Testis (tissue), 5 donors: Measurements from ENCODE around the gene KAT2B. TPM values are rescaled to one million over a fixed set of nuclear protein-coding genes. Genes with fewer than 3 reads are reported as not detected.
A peak's percentile ranks its signal among the peaks of the same experiment; 100 is the strongest.

Experiments used
- DNase-seq: peaks from one replicate; pipeline ENCODE4 v3.0.0-alpha.2; 2019
- H3K27ac ChIP-seq, 2 donors: fragments of 200-600 bp; sonication (generic); one replicate each; pipeline ENCODE4 v1.5.1; 2019
- H3K27me3 ChIP-seq: fragments of 200-600 bp; sonication (generic); one replicate; pipeline ENCODE4 v1.5.1; 2019
- H3K36me3 ChIP-seq: fragments of 200-600 bp; sonication (generic); one replicate; pipeline ENCODE4 v1.5.1; 2017; ENCODE audit warnings: low read depth; ENCODE audit errors: missing control alignments
- H3K4me1 ChIP-seq: fragments of 200-600 bp; sonication (generic); one replicate; pipeline ENCODE4 v1.5.1; 2019
- H3K4me3 ChIP-seq, 2 donors: fragments of 200-600 bp; sonication (generic); one replicate each; pipeline ENCODE4 v1.5.1; 2017 to 2019
- H3K9me3 ChIP-seq: fragments of 200-600 bp; sonication (generic); one replicate; pipeline ENCODE4 v1.5.1; 2017
- POLR2A ChIP-seq: fragments of 450-650 bp; IDR thresholded peaks from one replicate; pipeline ENCODE4 v1.6.1; 2017; ENCODE audit warnings: antibody characterized with exemption, mild to moderate bottlenecking, moderate library complexity
- WGBS, 2 donors: methylation state at CpG; one replicate each; pipeline ENCODE4 v1.1.5; 2018; 5-methylcytosine and 5-hydroxymethylcytosine counted together
- intact Hi-C: fragments of 100-400 bp; cut with DNase I; formaldehyde crosslinking; loops from one replicate; pipeline ENCODE4 v1.15.1; 2023; ENCODE audit warnings: low total_unique reads
- long read RNA-seq, 2 donors: transcript quantifications; one replicate each; lab custom pipeline, GENCODE V29; 2026
- polyA plus RNA-seq: library from polyadenylated mRNA; stranded (reverse); fragments of 350-450 nt; fragmentation: Illumina TruSeq; extraction: RNeasy Lipid Tissue Mini Kit (QIAGEN cat#74804); gene quantifications from one replicate; pipeline ENCODE4 v1.2.3, GENCODE V29; 2014; ENCODE audit warnings: low read depth, low replicate concordance; ENCODE audit not compliant: insufficient read depth
- total RNA-seq, 2 donors: library from RNA; depleted of rRNA; stranded (reverse); fragments of >200 nt; gene quantifications; one replicate each; pipeline ENCODE4 v1.2.3, GENCODE V29; 2016
- TF ChIP-seq, protein P1 (sequence below), 3 experiments: fragments of 450-650 bp in 2 of 3; fragments of 200-600 bp in 1 of 3; sonication (generic) in 1 of 3; IDR thresholded peaks; one replicate each; pipeline ENCODE4 v1.5.1; 2016 to 2019; ENCODE audit warnings: antibody characterized with exemption in 3 of 3, mild to moderate bottlenecking in 2 of 3, moderate library complexity in 1 of 3

Gene KAT2B
- 1 to 10 TPM; 6.5 to 9.9 TPM for total RNA-seq
- 5.3 TPM for polyA plus RNA-seq
- long read RNA-seq, donor 1 = 0 reads
- long read RNA-seq, donor 2, full-length matches to known transcripts = 1 of 1 reads
- long read RNA-seq, donor 2, partial matches to known transcripts = 0 of 1 reads
- long read RNA-seq, donor 2, other reads (novel, unspliced or antisense) = 0 of 1 reads

DNA sequence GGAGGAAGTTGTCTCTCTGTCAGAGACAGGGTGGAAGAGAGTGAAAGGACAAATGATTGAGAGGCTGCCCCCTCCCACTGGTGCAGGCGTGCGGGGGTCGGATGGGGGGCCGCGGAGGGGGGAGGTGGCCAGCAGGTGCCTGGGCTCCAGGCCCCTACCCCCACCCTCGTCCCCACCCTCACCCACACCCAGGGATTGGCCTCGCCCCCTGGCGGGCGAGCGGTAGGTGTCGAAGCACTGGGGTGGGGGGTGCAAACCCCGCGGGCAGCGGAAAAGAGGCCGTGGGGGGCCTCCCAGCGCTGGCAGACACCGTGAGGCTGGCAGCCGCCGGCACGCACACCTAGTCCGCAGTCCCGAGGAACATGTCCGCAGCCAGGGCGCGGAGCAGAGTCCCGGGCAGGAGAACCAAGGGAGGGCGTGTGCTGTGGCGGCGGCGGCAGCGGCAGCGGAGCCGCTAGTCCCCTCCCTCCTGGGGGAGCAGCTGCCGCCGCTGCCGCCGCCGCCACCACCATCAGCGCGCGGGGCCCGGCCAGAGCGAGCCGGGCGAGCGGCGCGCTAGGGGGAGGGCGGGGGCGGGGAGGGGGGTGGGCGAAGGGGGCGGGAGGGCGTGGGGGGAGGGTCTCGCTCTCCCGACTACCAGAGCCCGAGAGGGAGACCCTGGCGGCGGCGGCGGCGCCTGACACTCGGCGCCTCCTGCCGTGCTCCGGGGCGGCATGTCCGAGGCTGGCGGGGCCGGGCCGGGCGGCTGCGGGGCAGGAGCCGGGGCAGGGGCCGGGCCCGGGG, at the start of gene KAT2B:
Gene KAT2B, plus strand, starts transcription at position 682 of the 783 bp plus-strand sequence. Its CDS starts 32 bp downstream, at position 714.
- no peaks in the 10 kb centered on the region for H3K36me3 ChIP-seq
- no peaks in the 10 kb centered on the region for H3K4me1 ChIP-seq

DNA sequence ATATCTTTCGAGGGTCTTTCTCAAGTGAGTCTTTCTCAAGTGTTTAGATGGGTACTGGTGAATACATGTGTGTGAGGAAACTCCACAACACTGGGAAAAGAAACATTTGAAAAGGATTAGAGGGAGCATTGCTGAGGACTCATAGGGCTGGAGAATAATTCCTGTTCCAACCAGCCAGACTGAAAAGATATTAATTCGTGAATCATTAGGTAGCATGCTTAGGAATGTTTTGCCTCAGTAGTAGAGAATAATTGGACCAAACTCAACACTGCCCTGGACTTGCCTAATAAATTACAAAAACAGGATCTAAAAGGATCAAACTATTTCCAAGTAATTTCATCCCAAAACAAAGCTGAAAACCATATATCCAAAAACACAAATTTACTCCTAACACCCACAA, 45.5 kb upstream of the KAT2B start:
- no peak for DNase-seq
- H3K36me3 ChIP-seq = no peaks in the 10 kb centered on the region
- H3K4me3 ChIP-seq = no peak overlapping the region
- H3K27ac ChIP-seq = no peak overlapping the region
- no peaks in the 10 kb centered on the region for H3K4me1 ChIP-seq
- intact Hi-C loops = no loop called here
- no peaks in the 10 kb centered on the region for H3K9me3 ChIP-seq
- TF ChIP-seq, protein P1, sequence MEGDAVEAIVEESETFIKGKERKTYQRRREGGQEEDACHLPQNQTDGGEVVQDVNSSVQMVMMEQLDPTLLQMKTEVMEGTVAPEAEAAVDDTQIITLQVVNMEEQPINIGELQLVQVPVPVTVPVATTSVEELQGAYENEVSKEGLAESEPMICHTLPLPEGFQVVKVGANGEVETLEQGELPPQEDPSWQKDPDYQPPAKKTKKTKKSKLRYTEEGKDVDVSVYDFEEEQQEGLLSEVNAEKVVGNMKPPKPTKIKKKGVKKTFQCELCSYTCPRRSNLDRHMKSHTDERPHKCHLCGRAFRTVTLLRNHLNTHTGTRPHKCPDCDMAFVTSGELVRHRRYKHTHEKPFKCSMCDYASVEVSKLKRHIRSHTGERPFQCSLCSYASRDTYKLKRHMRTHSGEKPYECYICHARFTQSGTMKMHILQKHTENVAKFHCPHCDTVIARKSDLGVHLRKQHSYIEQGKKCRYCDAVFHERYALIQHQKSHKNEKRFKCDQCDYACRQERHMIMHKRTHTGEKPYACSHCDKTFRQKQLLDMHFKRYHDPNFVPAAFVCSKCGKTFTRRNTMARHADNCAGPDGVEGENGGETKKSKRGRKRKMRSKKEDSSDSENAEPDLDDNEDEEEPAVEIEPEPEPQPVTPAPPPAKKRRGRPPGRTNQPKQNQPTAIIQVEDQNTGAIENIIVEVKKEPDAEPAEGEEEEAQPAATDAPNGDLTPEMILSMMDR (IDR thresholded peaks at IDR 0.05) = no peak
- TF ChIP-seq POLR2A = no peak
- whole genome bisulfite sequencing, 2 donors = 92 to 98% methylated on average over 2 of the region's 2 CpGs
- no peaks in the 10 kb centered on the region for H3K27me3 ChIP-seq

More for the DNA sequence above, at the start of gene KAT2B:
- peak; percentile 85 for DNase-seq
- H3K27ac ChIP-seq = peak within 1 kb of the TSS; percentile 96 to 97
- no peaks in the 10 kb centered on the region for H3K9me3 ChIP-seq
- TF ChIP-seq, protein P1 (IDR thresholded peaks at IDR 0.05) = peak; percentile 12 to 70 (median 47)
- no peak for TF ChIP-seq POLR2A
- H3K27me3 ChIP-seq = no peaks in the 10 kb centered on the region
- intact Hi-C loops = no loop called here
- peak within 1 kb of the TSS; percentile 80 to 89 for H3K4me3 ChIP-seq
- WGBS, 2 donors = 1 to 2% methylated on average over 20 to 42 of the region's 75 CpGs

DNA sequence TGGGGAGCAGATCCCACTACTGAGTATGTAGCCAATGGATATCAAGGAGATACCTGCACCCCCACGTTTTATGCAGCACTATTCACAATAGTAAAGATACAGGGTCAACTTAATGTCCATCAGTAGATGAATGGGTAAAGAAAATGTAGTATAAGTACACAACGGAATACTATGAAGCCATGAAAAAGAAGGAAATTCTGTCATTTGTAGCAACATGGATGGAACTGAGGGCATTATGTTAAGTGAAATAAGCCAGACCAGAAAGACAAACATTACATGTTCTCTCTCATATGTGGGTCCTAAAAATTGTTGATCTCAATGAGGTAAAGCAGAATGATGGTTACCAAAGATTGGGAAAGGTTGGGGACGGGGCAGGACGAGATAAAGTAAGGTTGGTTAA, 42.7 kb upstream of the KAT2B start:
- Histone ChIP-seq H3K27ac (no peak overlapping the region), H3K27me3 (no peaks in the 10 kb centered on the region), H3K4me3 (no peak overlapping the region), H3K9me3 (no peaks in the 10 kb centered on the region), H3K36me3 (no peaks in the 10 kb centered on the region), H3K4me1 (no peaks in the 10 kb centered on the region)
- no peak for TF ChIP-seq POLR2A
- TF ChIP-seq, protein P1 (IDR thresholded peaks at IDR 0.05) = no peak
- whole genome bisulfite sequencing, 2 donors = 85 to 94% methylated on average over 4 of the region's 4 CpGs
- DNase-seq = no peak
- intact Hi-C loops = no loop called here

DNA sequence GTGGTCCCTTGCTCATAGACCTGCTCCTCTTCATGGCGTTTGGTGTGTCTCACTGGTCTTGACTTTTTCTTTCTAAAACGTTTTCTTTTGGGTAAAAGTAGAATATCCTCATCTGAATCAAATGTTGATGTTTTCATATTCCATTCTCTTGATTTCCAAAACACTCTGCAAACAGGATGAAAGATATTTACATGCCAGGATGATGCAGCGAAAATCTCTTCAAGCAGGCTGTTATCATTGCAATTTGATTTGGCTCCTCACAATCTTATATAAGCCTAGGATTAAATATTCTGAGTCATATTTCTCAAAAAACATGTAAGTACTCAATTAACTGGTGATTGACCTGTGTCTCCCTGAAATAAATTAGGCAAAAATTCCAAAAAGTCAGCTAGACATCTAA, 38.3 kb upstream of the KAT2B start:
- DNase-seq = no peak
- intact Hi-C loops = no loop called here
- no peak overlapping the region for H3K4me3 ChIP-seq
- no peaks in the 10 kb centered on the region for H3K9me3 ChIP-seq
- H3K4me1 ChIP-seq = no peaks in the 10 kb centered on the region
- no peaks in the 10 kb centered on the region for H3K27me3 ChIP-seq
- 70 to 74% methylated on average over 3 of the region's 3 CpGs for WGBS, 2 donors
- TF ChIP-seq POLR2A = no peak
- TF ChIP-seq, protein P1 (IDR thresholded peaks at IDR 0.05) = no peak
- no peak overlapping the region for H3K27ac ChIP-seq
- H3K36me3 ChIP-seq = no peaks in the 10 kb centered on the region
